ENCODE measurements around the gene ZBTB5. TPM values are rescaled to one million over a fixed set of nuclear protein-coding genes. Genes with fewer than 3 reads are reported as not detected.

Gene ZBTB5
- total RNA-seq, 1 experiment from 2014 or later: 30.6 TPM

DNA sequence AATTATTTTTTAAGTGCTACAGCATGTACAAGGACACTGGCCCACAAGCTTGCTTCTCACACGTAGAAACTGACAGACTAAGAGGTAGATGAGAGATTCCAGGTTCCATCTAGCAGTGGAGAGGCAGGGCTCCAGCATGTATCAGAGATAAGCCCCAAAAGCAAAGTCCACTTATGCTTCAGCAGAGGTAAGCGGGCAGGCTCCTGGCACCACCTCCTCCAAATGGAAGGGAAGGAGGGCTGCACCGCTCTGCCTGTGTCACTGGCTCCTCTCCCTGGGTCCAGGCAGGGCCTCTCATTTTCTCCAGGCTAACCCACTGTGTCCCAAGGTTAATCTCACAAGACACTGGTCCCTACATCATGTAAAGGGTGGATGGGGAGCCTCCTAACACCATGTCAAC lies 26.9 kb downstream of the ZBTB5 start:
- Histone ChIP-seq H3K9me3 (ENCODE audit: control insufficient read depth, insufficient read depth, low read depth, low read length) (no peaks in the 10 kb centered on the region), H3K4me3 (ENCODE audit: low read depth in 2 of 2, low read length in 2 of 2) (no peak overlapping the region), H3K4me1 (ENCODE audit: control insufficient read depth, insufficient read depth, low read length) (peaks cover 17% of the 10 kb centered on the region), H3K27ac (ENCODE audit: low read length) (no peak overlapping the region), H3K36me3 (ENCODE audit: control insufficient read depth, insufficient read depth, low read length) (peaks cover 45% of the 10 kb centered on the region), H3K27me3 (ENCODE audit: control insufficient read depth, insufficient read depth, low read length) (no peaks in the 10 kb centered on the region)
- CTCF ChIA-PET: no interaction called here
- no peak for DNase-seq (ENCODE audit: low read depth, low spot score)
- POLR2A ChIA-PET: no interaction called here
- BruUV-seq (replicated peaks): no TSS peak
- no peak for ATAC-seq
- no peak for TF ChIP-seq POLR2AphosphoS5 (IDR thresholded peaks at IDR 0.05; ENCODE audit: low read depth, low read length)
- intact Hi-C loops (cut with micrococcal nuclease; ENCODE audit: unreplicated experiment): no loop called here
- in situ Hi-C loops (cut with HindIII; ENCODE audit: low pct_unique_long_range_greater_than_20kb, low sequenced_read_pairs): no loop called here

DNA sequence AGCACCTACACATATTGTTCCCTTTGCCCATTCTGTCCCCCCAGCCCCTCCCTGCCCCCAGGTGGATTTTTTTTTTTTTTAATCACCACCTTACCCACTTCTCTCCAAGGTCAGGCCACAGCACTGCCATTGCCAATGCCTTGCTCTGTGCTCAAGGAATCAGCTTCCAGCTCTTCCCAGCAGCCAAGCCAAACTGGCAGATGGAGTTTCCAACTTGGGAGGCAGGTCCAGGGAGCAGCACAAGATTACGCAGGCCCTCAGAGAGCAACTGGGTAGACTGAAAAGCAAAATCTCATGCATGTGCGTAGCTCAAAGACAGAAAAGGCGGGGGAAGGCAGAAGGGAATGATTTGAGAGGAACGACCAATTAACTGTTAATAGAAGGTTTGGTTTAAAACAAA lies 27.6 kb downstream of the ZBTB5 start:
- ATAC-seq: no peak
- in situ Hi-C loops (cut with HindIII; ENCODE audit: low pct_unique_long_range_greater_than_20kb, low sequenced_read_pairs): no loop called here
- DNase-seq (ENCODE audit: low read depth, low spot score): no peak
- no peak overlapping the region for H3K27ac ChIP-seq (ENCODE audit: low read length)
- peaks cover 16% of the 10 kb centered on the region for H3K4me1 ChIP-seq (ENCODE audit: control insufficient read depth, insufficient read depth, low read length)
- intact Hi-C loops (cut with micrococcal nuclease; ENCODE audit: unreplicated experiment): no loop called here
- ChIA-PET POLR2A (no interaction called here), CTCF (no interaction called here)
- no peak overlapping the region for H3K4me3 ChIP-seq (ENCODE audit: low read depth in 2 of 2, low read length in 2 of 2)
- BruUV-seq (replicated peaks): no TSS peak
- TF ChIP-seq POLR2AphosphoS5 (IDR thresholded peaks at IDR 0.05; ENCODE audit: low read depth, low read length) (no peak), TCF7L2 (IDR thresholded peaks at IDR 0.05; ENCODE audit: low read depth, low read length) (no peak), SIN3A (IDR thresholded peaks at IDR 0.05; ENCODE audit: borderline replicate concordance, insufficient read depth, low read depth, low read length) (no peak)
- TF ChIP-seq, protein P1, sequence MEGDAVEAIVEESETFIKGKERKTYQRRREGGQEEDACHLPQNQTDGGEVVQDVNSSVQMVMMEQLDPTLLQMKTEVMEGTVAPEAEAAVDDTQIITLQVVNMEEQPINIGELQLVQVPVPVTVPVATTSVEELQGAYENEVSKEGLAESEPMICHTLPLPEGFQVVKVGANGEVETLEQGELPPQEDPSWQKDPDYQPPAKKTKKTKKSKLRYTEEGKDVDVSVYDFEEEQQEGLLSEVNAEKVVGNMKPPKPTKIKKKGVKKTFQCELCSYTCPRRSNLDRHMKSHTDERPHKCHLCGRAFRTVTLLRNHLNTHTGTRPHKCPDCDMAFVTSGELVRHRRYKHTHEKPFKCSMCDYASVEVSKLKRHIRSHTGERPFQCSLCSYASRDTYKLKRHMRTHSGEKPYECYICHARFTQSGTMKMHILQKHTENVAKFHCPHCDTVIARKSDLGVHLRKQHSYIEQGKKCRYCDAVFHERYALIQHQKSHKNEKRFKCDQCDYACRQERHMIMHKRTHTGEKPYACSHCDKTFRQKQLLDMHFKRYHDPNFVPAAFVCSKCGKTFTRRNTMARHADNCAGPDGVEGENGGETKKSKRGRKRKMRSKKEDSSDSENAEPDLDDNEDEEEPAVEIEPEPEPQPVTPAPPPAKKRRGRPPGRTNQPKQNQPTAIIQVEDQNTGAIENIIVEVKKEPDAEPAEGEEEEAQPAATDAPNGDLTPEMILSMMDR (IDR thresholded peaks at IDR 0.05): no peak
- TF ChIP-seq, protein P2, sequence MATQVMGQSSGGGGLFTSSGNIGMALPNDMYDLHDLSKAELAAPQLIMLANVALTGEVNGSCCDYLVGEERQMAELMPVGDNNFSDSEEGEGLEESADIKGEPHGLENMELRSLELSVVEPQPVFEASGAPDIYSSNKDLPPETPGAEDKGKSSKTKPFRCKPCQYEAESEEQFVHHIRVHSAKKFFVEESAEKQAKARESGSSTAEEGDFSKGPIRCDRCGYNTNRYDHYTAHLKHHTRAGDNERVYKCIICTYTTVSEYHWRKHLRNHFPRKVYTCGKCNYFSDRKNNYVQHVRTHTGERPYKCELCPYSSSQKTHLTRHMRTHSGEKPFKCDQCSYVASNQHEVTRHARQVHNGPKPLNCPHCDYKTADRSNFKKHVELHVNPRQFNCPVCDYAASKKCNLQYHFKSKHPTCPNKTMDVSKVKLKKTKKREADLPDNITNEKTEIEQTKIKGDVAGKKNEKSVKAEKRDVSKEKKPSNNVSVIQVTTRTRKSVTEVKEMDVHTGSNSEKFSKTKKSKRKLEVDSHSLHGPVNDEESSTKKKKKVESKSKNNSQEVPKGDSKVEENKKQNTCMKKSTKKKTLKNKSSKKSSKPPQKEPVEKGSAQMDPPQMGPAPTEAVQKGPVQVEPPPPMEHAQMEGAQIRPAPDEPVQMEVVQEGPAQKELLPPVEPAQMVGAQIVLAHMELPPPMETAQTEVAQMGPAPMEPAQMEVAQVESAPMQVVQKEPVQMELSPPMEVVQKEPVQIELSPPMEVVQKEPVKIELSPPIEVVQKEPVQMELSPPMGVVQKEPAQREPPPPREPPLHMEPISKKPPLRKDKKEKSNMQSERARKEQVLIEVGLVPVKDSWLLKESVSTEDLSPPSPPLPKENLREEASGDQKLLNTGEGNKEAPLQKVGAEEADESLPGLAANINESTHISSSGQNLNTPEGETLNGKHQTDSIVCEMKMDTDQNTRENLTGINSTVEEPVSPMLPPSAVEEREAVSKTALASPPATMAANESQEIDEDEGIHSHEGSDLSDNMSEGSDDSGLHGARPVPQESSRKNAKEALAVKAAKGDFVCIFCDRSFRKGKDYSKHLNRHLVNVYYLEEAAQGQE (IDR thresholded peaks at IDR 0.05; ENCODE audit: insufficient read depth in 1 of 2, low read depth in 2 of 2, low read length in 1 of 2): no peak
- no peaks in the 10 kb centered on the region for H3K9me3 ChIP-seq (ENCODE audit: control insufficient read depth, insufficient read depth, low read depth, low read length)
- no peaks in the 10 kb centered on the region for H3K27me3 ChIP-seq (ENCODE audit: control insufficient read depth, insufficient read depth, low read length)
- peaks cover 45% of the 10 kb centered on the region for H3K36me3 ChIP-seq (ENCODE audit: control insufficient read depth, insufficient read depth, low read length)

DNA sequence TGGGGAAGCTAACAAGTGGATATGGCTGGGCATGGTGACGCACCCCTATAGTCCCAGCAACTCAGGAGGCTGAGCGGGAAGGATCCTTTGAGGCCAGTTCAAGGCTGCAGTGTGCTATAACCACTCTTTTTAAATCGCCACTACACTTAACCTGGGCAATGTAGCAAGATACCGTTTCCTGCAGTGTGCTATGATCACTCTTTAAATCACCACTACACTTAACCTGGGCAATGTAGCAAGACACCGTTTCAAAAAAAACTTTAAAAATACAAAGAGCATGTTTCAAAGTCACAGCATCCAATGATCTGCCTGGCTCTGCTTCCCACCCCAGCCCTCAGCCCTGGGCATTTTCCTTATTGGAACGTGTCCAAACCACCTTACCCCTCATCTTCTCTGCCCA lies 28.2 kb downstream of the ZBTB5 start:
- ChIA-PET CTCF (no interaction called here), POLR2A (no interaction called here)
- no peak overlapping the region for H3K4me3 ChIP-seq (ENCODE audit: low read depth in 2 of 2, low read length in 2 of 2)
- H3K4me1 ChIP-seq (ENCODE audit: control insufficient read depth, insufficient read depth, low read length): peaks cover 16% of the 10 kb centered on the region
- no peaks in the 10 kb centered on the region for H3K9me3 ChIP-seq (ENCODE audit: control insufficient read depth, insufficient read depth, low read depth, low read length)
- in situ Hi-C loops (cut with HindIII; ENCODE audit: low pct_unique_long_range_greater_than_20kb, low sequenced_read_pairs) (no loop called here), intact Hi-C loops (cut with micrococcal nuclease; ENCODE audit: unreplicated experiment) (no loop called here)
- ATAC-seq: no peak
- no peak for DNase-seq (ENCODE audit: low read depth, low spot score)
- no TSS peak for BruUV-seq (replicated peaks)
- TF ChIP-seq, protein P2 (IDR thresholded peaks at IDR 0.05; ENCODE audit: insufficient read depth in 1 of 2, low read depth in 2 of 2, low read length in 1 of 2): no peak
- TF ChIP-seq TCF7L2 (IDR thresholded peaks at IDR 0.05; ENCODE audit: low read depth, low read length) (no peak), POLR2AphosphoS5 (IDR thresholded peaks at IDR 0.05; ENCODE audit: low read depth, low read length) (no peak)
- H3K36me3 ChIP-seq (ENCODE audit: control insufficient read depth, insufficient read depth, low read length): peaks cover 42% of the 10 kb centered on the region
- no peaks in the 10 kb centered on the region for H3K27me3 ChIP-seq (ENCODE audit: control insufficient read depth, insufficient read depth, low read length)
- H3K27ac ChIP-seq (ENCODE audit: low read length): no peak overlapping the region
